Karpas-422 (cell line): ENCODE measurements around the gene PRRC1. TPM values are rescaled to one million over a fixed set of nuclear protein-coding genes. Genes with fewer than 3 reads are reported as not detected.

Experiments
- DNase-seq: peaks from one replicate; pipeline ENCODE4 v3.0.0-alpha.2; 2015
- H2AFZ ChIP-seq: fragments of 200-600 bp; sonication (generic); 2 replicates; pipeline ENCODE4 v1.6.1; 2014; ENCODE audit warnings: antibody characterized with exemption, low read length, mixed read lengths
- H3K27ac ChIP-seq: fragments of 200-600 bp; sonication (generic); 2 replicates; pipeline ENCODE4 v1.5.1; 2014; ENCODE audit warnings: mild to moderate bottlenecking, low read length, moderate library complexity
- H3K27me3 ChIP-seq: fragments of 200-600 bp; sonication (generic); 2 replicates; pipeline ENCODE4 v1.6.1; 2014; ENCODE audit warnings: low read length, mixed read lengths
- H3K36me3 ChIP-seq: fragments of 200-600 bp; sonication (generic); 2 replicates; pipeline ENCODE4 v1.6.1; 2014; ENCODE audit warnings: low read length, mixed read lengths; ENCODE audit not compliant: insufficient read depth
- H3K4me1 ChIP-seq: fragments of 200-600 bp; sonication (generic); 2 replicates; pipeline ENCODE4 v1.6.1; 2014; ENCODE audit warnings: mild to moderate bottlenecking, low read length, mixed read lengths
- H3K4me2 ChIP-seq: fragments of 200-600 bp; sonication (generic); 2 replicates; pipeline ENCODE4 v1.6.1; 2014; ENCODE audit warnings: low read length, low read depth, mild to moderate bottlenecking; ENCODE audit not compliant: poor library complexity, severe bottlenecking
- H3K4me3 ChIP-seq: fragments of 200-600 bp; sonication (generic); 2 replicates; pipeline ENCODE4 v1.5.1; 2014; ENCODE audit warnings: mild to moderate bottlenecking, antibody characterized with exemption, low read length, mixed read lengths
- H3K79me2 ChIP-seq: fragments of 200-600 bp; sonication (generic); 2 replicates; pipeline ENCODE4 v1.6.1; 2014; ENCODE audit warnings: mild to moderate bottlenecking, low read length, mixed read lengths
- H3K9ac ChIP-seq: fragments of 200-600 bp; sonication (generic); 2 replicates; pipeline ENCODE4 v1.6.0; 2014; ENCODE audit warnings: low read length
- H3K9me2 ChIP-seq: fragments of 200-600 bp; sonication (generic), shearing (Covaris generic); replicated peaks from 2 replicates; pipeline ENCODE4 v1.6.0; 2014; ENCODE audit warnings: mild to moderate bottlenecking, low read length, moderate library complexity; ENCODE audit not compliant: insufficient read depth
- H3K9me3 ChIP-seq: fragments of 300-700, 200-600 bp; sonication (generic); 2 replicates; pipeline ENCODE4 v1.6.1; 2014; ENCODE audit warnings: low read length, mixed read lengths
- H4K20me1 ChIP-seq: fragments of 200-600 bp; sonication (generic); 2 replicates; pipeline ENCODE4 v1.6.1; 2014; ENCODE audit warnings: mild to moderate bottlenecking, antibody characterized with exemption, low read length, low read depth; ENCODE audit not compliant: insufficient read depth
- total RNA-seq: library from RNA; depleted of rRNA; stranded (reverse); fragments of >200 nt; shearing (Covaris generic); gene quantifications from 2 replicates; pipeline ENCODE4 v1.2.3, GENCODE V29; 2014; ENCODE audit warnings: low replicate concordance

Gene PRRC1
- total RNA-seq, 1 experiment from 2014 or later: 68.6 TPM

GRCh38 chr5:127555826-127556225 is 38.4 kb downstream of the PRRC1 start:
- no peak overlapping the region for H2AFZ ChIP-seq
- no peak overlapping the region for H3K4me3 ChIP-seq
- no peaks in the 10 kb centered on the region for H3K9me2 ChIP-seq
- no peaks in the 10 kb centered on the region for H3K4me1 ChIP-seq
- H3K27me3 ChIP-seq: no peaks in the 10 kb centered on the region
- H4K20me1 ChIP-seq: no peaks in the 10 kb centered on the region
- peaks cover 29% of the 10 kb centered on the region for H3K36me3 ChIP-seq
- no peaks in the 10 kb centered on the region for H3K79me2 ChIP-seq
- no peaks in the 10 kb centered on the region for H3K9me3 ChIP-seq
- no peak for DNase-seq
- H3K9ac ChIP-seq: no peak overlapping the region
- no peak overlapping the region for H3K27ac ChIP-seq
- no peak overlapping the region for H3K4me2 ChIP-seq

GRCh38 chr5:127556609-127557334 is 39.3 kb downstream of the PRRC1 start:
- Histone ChIP-seq H4K20me1 (no peaks in the 10 kb centered on the region), H3K79me2 (no peaks in the 10 kb centered on the region), H3K9me2 (no peaks in the 10 kb centered on the region), H3K4me2 (no peak overlapping the region), H3K9ac (no peak overlapping the region), H3K4me1 (no peaks in the 10 kb centered on the region), H2AFZ (no peak overlapping the region), H3K36me3 (peaks cover 29% of the 10 kb centered on the region), H3K27ac (no peak overlapping the region), H3K9me3 (no peaks in the 10 kb centered on the region), H3K27me3 (no peaks in the 10 kb centered on the region), H3K4me3 (no peak overlapping the region)
- DNase-seq: no peak

- no peak overlapping the region for H3K9ac ChIP-seq
- no peak overlapping the region for H3K4me2 ChIP-seq
- H3K4me1 ChIP-seq: peaks cover 6% of the 10 kb centered on the region
- H3K27me3 ChIP-seq: no peaks in the 10 kb centered on the region
- no peak overlapping the region for H2AFZ ChIP-seq
- no peaks in the 10 kb centered on the region for H3K9me3 ChIP-seq
- no peaks in the 10 kb centered on the region for H3K9me2 ChIP-seq
- H3K4me3 ChIP-seq: no peak overlapping the region
- peaks cover 19% of the 10 kb centered on the region for H3K36me3 ChIP-seq
- no peaks in the 10 kb centered on the region for H3K79me2 ChIP-seq
- no peak overlapping the region for H3K27ac ChIP-seq
- H4K20me1 ChIP-seq: no peaks in the 10 kb centered on the region
- DNase-seq: no peak
Measured at GRCh38 chr5:127558273-127558672, 40.8 kb downstream of the PRRC1 start.

- H3K4me3 ChIP-seq: no peak overlapping the region
- no peaks in the 10 kb centered on the region for H4K20me1 ChIP-seq
- H3K36me3 ChIP-seq: no peaks in the 10 kb centered on the region
- no peak overlapping the region for H3K27ac ChIP-seq
- no peaks in the 10 kb centered on the region for H3K27me3 ChIP-seq
- no peak overlapping the region for H3K4me2 ChIP-seq
- H3K9me2 ChIP-seq: no peaks in the 10 kb centered on the region
- H3K79me2 ChIP-seq: no peaks in the 10 kb centered on the region
- no peak for DNase-seq
- no peaks in the 10 kb centered on the region for H3K9me3 ChIP-seq
- H3K4me1 ChIP-seq: peaks cover 6% of the 10 kb centered on the region
- H2AFZ ChIP-seq: no peak overlapping the region
- H3K9ac ChIP-seq: no peak overlapping the region
Measured at GRCh38 chr5:127561254-127561653, 43.8 kb downstream of the PRRC1 start.

- H3K4me2 ChIP-seq: peak overlapping the region; percentile 33
- H3K4me1 ChIP-seq: peaks cover 12% of the 10 kb centered on the region
- H3K27me3 ChIP-seq: no peaks in the 10 kb centered on the region
- no peaks in the 10 kb centered on the region for H3K36me3 ChIP-seq
- H3K9me3 ChIP-seq: no peaks in the 10 kb centered on the region
- H3K4me3 ChIP-seq: no peak overlapping the region
- no peak overlapping the region for H3K9ac ChIP-seq
- no peaks in the 10 kb centered on the region for H3K79me2 ChIP-seq
- no peaks in the 10 kb centered on the region for H4K20me1 ChIP-seq
- DNase-seq: peak; percentile 53
- H3K9me2 ChIP-seq: no peaks in the 10 kb centered on the region
- H3K27ac ChIP-seq: no peak overlapping the region
- H2AFZ ChIP-seq: no peak overlapping the region
Measured at GRCh38 chr5:127562252-127562651, 44.8 kb downstream of the PRRC1 start.

- H3K27ac ChIP-seq: no peak overlapping the region
- H3K79me2 ChIP-seq: no peaks in the 10 kb centered on the region
- no peak overlapping the region for H2AFZ ChIP-seq
- H3K9me2 ChIP-seq: no peaks in the 10 kb centered on the region
- no peak overlapping the region for H3K9ac ChIP-seq
- no peaks in the 10 kb centered on the region for H4K20me1 ChIP-seq
- no peak overlapping the region for H3K4me2 ChIP-seq
- no peaks in the 10 kb centered on the region for H3K27me3 ChIP-seq
- no peak for DNase-seq
- H3K36me3 ChIP-seq: no peaks in the 10 kb centered on the region
- H3K9me3 ChIP-seq: no peaks in the 10 kb centered on the region
- H3K4me3 ChIP-seq: no peak overlapping the region
- peaks cover 20% of the 10 kb centered on the region for H3K4me1 ChIP-seq
Measured at GRCh38 chr5:127563136-127563535, 45.7 kb downstream of the PRRC1 start.

- Histone ChIP-seq H3K27ac (no peak overlapping the region), H3K36me3 (no peaks in the 10 kb centered on the region), H3K9ac (no peak overlapping the region), H3K9me3 (no peaks in the 10 kb centered on the region), H3K27me3 (no peaks in the 10 kb centered on the region), H3K4me1 (peaks cover 20% of the 10 kb centered on the region), H3K79me2 (no peaks in the 10 kb centered on the region), H3K4me2 (no peak overlapping the region), H4K20me1 (no peaks in the 10 kb centered on the region), H2AFZ (no peak overlapping the region), H3K9me2 (no peaks in the 10 kb centered on the region), H3K4me3 (no peak overlapping the region)
- peak; percentile 86 for DNase-seq
Measured at GRCh38 chr5:127564002-127564769, 46.7 kb downstream of the PRRC1 start.

GRCh38 chr5:127565586-127566270 is 48.3 kb downstream of the PRRC1 start:
- H3K27me3 ChIP-seq: no peaks in the 10 kb centered on the region
- no peak overlapping the region for H3K4me2 ChIP-seq
- H4K20me1 ChIP-seq: no peaks in the 10 kb centered on the region
- H3K79me2 ChIP-seq: no peaks in the 10 kb centered on the region
- H3K4me1 ChIP-seq: peaks cover 20% of the 10 kb centered on the region
- no peak overlapping the region for H3K27ac ChIP-seq
- no peaks in the 10 kb centered on the region for H3K36me3 ChIP-seq
- H2AFZ ChIP-seq: no peak overlapping the region
- no peak overlapping the region for H3K4me3 ChIP-seq
- no peaks in the 10 kb centered on the region for H3K9me3 ChIP-seq
- DNase-seq: no peak
- H3K9me2 ChIP-seq: no peaks in the 10 kb centered on the region
- H3K9ac ChIP-seq: no peak overlapping the region
